Fibroblast of peridontal ligament (primary cell): ENCODE results near the gene APOBEC3A.
"Not testable (repeated sequence)": the region's sequence is repeated elsewhere in the genome, so short reads cannot be mapped to it uniquely, and the experiment has no call there.

Experiments
- DNase-seq: peaks from one replicate; pipeline ENCODE4 v3.0.0-alpha.2; 2010; ENCODE audit errors: extremely low read depth

APOBEC3A gene

DNA sequence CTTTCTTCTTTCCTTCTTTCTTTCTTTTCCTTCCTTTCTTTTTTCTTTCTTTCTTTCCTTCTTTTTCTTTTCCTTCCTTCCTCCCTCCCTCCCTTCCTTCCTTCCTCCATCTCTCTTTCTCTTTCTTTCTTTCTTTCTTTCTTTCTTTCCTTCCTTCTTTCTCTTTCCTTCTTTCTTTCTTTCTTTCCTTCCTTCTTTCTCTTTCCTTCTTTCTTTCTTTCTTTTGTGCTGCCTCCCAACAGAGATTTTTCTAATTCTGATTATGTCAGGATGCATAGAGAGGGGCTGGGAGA, 1.2 kb downstream of the APOBEC3A start:
- not testable (repeated sequence) for DNase-seq

GRCh38 chr22:38959590-38959989, 2.2 kb downstream of the APOBEC3A start:
- DNase-seq = no peak

- not testable (repeated sequence) for DNase-seq
These were observed 3.3 kb downstream of the APOBEC3A start for GRCh38 chr22:38960673-38961072.

DNA sequence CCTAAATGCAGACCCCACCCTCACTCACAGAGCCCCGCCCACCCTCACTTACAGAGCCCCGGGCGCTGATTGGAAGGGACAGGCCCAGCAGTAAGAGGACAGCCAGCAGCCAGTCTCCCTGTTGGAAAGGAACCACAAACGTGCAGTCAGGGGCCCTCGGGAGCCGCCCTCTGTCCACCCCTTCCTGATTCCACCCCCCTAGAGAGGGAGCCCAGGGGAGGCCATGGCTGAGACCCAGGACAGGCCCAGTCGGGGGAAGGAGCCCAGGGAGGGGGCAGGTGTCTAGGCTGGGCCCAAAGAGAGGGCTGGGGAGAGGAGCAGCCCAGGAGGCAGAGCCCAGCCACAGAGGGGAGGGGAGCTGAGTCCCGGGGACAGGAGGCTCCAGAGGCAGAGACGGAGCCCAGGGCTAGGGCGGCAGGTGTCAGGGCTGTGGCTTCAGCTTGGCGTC, 5.9 kb downstream of the APOBEC3A start:
- not testable (repeated sequence) for DNase-seq

DNA sequence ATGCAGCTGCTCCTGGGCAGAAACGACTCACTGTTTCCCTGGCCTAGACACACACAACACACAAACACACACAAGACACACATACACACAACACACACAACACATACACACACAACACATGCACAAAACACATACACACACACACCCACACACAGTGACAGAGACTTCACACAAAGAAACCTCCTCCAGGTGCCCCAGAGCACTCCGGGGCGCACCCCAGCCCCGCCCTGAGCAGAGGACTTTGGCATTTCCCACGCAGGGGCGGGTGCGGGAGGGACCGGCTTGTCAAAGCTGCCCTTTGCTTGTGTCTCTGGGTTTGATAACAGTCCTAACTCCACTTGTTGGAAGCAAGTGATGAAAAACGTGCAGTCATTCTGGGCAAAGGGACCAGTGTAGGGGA, 6.5 kb downstream of the APOBEC3A start:
- no peak for DNase-seq

- DNase-seq = no peak
These were observed 6.9 kb downstream of the APOBEC3A start for GRCh38 chr22:38964306-38964705.

- DNase-seq = no peak
These were observed 7.6 kb downstream of the APOBEC3A start for GRCh38 chr22:38964989-38965388.

- no peak for DNase-seq
These were observed 8.4 kb downstream of the APOBEC3A start for GRCh38 chr22:38965614-38966379.

DNA sequence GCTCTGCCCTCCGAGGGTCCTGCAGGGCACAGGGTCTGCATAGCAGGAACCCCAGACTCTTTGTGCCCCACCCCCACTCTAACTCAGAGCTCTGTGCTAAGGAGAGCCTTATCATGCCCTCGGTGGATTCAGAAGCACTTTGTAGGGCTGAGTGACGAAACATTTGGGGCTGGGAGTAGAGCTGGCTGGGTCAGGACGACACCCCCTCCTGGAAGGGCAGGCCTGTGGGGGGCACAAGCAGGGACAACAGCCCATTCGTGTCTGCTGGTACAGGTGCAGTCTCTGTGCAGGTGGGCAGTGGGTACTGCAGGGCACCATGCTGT, 8.9 kb downstream of the APOBEC3A start:
- DNase-seq = no peak

GRCh38 chr22:38966942-38967341, 9.5 kb downstream of the APOBEC3A start:
- DNase-seq = no peak

DNA sequence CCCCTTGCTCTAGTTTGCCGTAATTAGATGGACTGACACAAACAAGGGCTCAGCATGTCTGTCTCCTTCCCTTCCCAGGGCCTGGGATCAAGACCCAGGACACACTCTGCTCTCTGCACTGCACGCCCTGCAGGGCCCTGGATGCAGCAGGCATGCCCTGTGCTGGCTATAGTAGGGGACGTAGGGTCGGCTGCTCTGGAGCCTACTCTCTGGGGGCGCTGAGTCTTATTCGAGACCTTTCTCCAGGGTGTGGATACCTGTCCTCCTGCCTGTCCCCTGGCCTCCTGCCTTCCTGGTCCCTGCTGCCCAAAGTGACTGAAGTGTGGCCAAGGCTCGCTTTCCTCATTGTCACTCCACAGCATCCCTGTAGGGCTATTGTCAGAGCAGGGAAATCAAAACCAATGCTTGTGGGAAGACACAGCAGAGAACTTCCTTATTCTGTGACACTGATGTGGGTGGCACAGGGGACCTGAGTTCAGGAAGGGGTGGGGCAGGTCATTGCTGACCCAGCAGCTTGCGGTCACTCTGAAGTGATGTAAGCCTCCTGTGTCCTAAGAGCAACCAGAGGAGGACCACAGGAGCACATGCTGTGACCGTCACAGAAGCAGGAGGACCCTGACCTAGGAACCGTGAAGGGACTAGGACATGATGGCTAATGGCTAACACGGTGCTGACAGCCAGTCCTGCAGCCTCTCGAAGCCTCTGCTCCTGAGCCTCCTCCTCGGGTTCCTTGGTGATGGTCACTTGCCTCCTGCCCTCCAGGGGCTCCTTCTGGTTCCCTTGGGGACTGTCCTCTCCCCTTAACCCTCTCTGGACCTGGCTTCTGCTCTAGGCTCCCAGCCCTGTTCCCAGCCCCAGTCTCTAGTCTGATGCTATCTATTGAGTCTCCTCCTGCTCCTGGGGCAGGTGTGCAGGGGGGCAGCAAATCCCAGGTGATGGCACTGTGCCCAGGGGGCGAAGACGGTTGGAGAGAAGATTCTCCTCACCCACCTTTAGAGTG, 10.3 kb downstream of the APOBEC3A start:
- no peak for DNase-seq

DNA sequence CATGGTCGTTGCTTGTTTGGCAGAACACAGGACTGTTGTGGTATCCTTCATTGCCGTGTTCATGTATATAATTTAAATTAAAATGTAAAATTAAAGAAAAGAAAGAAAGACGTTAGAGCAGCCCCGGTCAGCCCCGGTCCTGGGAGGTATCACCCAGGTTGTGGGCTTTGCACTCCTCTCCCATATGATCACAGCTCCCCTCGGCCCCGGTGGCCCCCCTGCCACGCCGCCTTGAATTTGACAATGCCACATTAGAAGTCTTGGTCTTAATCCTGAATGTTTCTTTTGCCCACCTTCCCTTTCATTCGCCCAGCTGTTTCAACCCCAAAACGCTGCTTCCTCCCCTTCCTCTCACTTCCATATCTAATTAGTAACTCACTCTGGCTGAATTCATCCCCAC, 11.4 kb downstream of the APOBEC3A start:
- no peak for DNase-seq

DNA sequence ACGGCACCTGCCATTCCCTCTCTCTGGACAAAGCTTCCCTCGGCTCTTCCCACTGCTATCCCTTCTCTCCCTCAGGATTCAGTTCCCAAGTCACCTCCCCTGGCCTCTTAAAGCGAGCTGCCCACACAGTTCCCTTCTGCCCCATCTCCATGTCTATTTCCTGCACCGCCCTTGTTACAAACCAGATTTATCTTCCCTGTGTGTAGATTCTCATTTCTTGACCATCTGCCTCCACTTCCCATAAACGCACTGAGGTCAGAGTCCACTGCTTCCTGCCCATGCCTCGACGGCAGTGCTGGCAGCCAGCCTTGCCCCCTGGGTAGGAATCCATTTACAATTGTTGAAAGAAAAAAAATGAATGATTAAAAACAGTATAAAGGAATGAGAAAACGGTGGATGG, 13.1 kb downstream of the APOBEC3A start:
- DNase-seq = no peak

DNA sequence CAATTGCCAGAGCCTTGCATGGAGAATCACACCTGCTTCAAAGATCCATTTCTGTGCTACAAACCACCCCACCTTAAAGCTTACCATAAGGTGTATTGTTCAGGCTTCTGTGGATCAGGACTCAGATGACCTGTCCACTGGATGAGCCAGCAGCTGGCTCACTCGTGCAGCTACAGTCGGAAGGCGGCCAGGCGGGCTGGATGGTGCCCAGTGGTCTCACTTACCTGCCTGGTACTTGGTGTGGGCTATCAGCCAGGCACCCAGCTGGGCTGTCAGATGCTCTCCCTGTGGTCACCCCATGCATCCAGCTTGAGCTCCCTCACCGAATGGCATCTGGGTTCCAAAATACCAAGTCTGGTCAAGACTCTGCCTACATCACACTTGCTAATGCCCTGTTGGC, 13.8 kb downstream of the APOBEC3A start:
- DNase-seq = no peak

- DNase-seq = no peak
These were observed 14.4 kb downstream of the APOBEC3A start for GRCh38 chr22:38971791-38972190.

DNA sequence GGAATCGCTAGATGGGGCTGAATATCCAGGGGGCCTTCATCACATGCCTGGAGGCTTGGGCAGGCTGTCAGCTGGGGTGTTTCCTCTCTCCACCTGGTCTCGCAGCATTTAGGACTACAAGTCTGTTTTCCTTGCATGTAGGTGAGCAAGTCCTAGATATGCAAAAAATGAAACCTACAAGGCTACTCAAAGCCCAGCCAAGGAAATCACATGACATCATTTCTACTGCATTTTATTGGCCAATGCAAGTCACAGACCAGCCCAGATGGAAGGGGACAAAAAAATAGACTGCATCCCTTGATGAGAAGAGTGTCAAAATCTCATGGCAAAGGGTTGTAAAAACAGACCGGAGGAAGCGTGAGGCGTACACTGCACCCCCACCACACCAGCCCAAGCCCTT, 15.1 kb downstream of the APOBEC3A start:
- no peak for DNase-seq

GRCh38 chr22:38973289-38974169, 16.1 kb downstream of the APOBEC3A start:
- DNase-seq = peak; percentile 24

DNA sequence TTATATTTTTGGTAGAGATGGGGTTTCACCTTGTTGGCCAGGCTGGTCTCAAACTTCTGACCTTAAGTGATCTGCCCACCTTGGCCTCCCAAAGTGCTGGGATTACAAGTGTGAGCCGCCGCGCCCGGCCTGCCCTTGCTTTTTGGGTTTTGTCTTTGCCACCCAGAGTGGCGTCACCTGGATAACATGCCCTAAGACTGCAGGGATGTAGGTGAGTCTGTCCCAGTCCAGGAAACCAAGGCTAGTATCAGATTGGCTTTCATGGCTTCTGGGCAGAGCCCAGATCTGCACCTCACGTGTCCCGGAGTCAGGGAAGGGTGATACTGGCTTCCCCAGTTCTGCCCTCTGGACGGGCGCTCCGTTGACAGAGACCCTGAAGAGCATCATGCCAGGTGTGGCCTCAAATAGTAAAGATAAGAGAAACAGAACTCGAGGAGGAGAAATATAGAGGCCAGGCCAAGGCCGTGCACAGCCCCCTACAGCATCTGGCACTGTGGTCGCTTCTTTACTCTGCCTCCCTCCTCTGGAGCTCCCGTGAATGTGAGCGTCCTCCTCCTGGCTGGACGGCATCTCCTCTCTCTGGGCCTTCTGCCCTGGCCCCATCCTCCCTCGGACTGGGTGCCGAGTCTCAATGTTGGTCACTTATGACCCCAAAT, 16.9 kb downstream of the APOBEC3A start:
- no peak for DNase-seq

- no peak for DNase-seq
These were observed 17.4 kb downstream of the APOBEC3A start for GRCh38 chr22:38974826-38975175.

- not testable (repeated sequence) for DNase-seq
These were observed 19.9 kb downstream of the APOBEC3A start for GRCh38 chr22:38977289-38977688.

DNA sequence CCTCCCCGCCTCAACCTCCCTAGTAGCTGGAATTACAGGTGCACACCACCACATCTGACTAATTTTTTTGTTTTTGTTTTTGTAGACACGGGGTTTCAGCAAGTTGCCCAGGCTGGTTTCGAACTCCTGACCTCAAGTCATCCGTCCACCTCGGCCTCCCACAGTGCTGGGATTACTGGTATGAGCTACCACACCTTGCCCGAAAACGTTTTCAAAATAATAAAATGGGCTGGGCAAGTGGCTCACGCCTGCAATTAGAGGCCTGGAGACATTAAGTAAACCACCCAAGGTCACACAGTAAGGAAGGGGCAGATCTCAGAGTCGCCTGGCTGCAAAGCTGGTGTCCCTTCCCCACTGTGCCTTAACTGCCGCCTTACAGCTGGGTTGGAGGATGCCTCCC, 23.2 kb downstream of the APOBEC3A start:
- not testable (repeated sequence) for DNase-seq
